Skeletal muscle tissue (tissue), 1 donor: ENCODE data around the gene YBX1. TPM values are rescaled to one million over a fixed set of nuclear protein-coding genes. Genes with fewer than 3 reads are reported as not detected.

Experiments
- total RNA-seq: library from RNA; depleted of rRNA; stranded (reverse); fragments of >200 nt; gene quantifications from one replicate; pipeline ENCODE4 v1.2.3, GENCODE V29; 2014

Gene YBX1
- total RNA-seq, 1 donor from 2014 or later = 403 TPM

Other genes with a start within 250 kb of the YBX1 start
- under 0.01 TPM for gene ZMYND12, start 226.4 kb upstream of the YBX1 start, total RNA-seq
- 19.8 TPM for gene PPCS, start 225.9 kb upstream of the YBX1 start, total RNA-seq
- 1.0 TPM for gene CCDC30, start 219.1 kb upstream of the YBX1 start, total RNA-seq
- 23.5 TPM for gene PPIH, start 24.0 kb upstream of the YBX1 start, total RNA-seq
- gene CLDN19, start 57.8 kb downstream of the YBX1 start, total RNA-seq = 1.6 TPM
- gene P3H1, start 84.6 kb downstream of the YBX1 start, total RNA-seq = 50.6 TPM
- 5.7 TPM for gene C1orf50, start 84.8 kb downstream of the YBX1 start, total RNA-seq
- gene TMEM269, start 102.6 kb downstream of the YBX1 start, total RNA-seq = 0.52 TPM
- 5.2 TPM for gene ERMAP, start 134.7 kb downstream of the YBX1 start, total RNA-seq
- gene SVBP, start 135.0 kb downstream of the YBX1 start, total RNA-seq = 34.4 TPM
- gene ZNF691, start 164.2 kb downstream of the YBX1 start, total RNA-seq = 13.0 TPM